HG02981 (cell line): ENCODE results near the gene SSMEM1.
"Not testable (repeated sequence)": the region's sequence is repeated elsewhere in the genome, so short reads cannot be mapped to it uniquely, and the experiment has no call there.

Experiments
- ATAC-seq: cut with Tn5 transposase; IDR thresholded peaks from one replicate; pipeline ENCODE4 v1.9.1; 2021; ENCODE audit warnings: mild to moderate bottlenecking, moderate library complexity; ENCODE audit not compliant: unreplicated experiment

SSMEM1 gene

DNA sequence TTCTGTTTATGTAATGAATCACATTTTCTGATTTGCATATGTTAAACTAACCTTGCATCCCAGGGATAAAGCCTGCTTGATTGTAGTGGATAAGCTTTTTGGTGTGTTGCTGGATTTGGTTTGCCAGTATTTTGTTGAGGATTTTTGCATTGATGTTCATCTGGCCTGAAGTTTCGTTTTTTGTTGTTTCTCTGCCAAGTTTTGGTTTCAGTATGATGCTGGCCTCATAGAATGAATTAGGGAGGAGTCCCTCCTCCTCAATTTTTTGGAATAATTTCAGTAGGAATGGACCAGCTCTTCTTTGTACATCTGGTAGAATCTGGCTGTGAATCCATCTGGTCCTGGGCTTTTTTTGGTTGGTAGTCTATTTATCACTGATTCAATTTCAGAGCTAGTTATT lies 35.8 kb downstream of the SSMEM1 start:
- ATAC-seq: not testable (repeated sequence)

DNA sequence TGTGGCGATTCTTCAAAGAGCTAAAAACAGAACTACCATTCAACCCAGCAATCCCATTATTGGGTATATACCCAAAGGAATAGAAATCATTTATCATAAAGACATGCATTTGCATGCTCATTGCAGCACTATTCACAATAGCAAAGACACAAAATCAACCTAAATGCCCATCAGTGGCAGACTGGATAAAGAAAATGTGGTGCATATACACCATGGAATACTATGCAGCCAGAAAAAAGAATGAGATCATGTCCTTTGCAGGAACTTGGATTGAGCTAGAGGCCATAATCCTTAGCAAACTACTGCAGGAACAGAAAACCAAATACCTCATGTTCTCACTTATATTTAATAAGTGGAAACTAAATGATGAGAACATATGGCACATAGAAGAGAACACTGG lies 38.8 kb downstream of the SSMEM1 start:
- not testable (repeated sequence) for ATAC-seq

DNA sequence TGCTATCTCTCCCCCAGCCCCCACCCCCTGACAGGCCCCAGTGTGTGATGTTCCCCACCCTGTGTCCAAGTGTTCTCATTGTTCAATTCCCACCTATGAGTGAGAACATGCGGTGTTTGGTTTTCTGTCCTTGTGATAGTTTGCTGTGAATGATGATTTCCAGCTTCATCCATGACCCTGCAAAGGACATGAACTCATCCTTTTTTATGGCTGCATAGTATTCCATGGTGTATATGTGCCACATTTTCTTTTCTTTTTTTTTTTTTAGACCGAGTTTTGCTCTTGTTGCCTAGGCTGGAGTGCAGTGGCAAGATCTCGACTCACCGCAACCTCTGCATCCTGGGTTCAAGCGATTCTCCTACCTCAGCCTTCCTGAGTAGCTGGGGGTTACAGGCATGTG lies 41.2 kb downstream of the SSMEM1 start:
- ATAC-seq: not testable (repeated sequence)

DNA sequence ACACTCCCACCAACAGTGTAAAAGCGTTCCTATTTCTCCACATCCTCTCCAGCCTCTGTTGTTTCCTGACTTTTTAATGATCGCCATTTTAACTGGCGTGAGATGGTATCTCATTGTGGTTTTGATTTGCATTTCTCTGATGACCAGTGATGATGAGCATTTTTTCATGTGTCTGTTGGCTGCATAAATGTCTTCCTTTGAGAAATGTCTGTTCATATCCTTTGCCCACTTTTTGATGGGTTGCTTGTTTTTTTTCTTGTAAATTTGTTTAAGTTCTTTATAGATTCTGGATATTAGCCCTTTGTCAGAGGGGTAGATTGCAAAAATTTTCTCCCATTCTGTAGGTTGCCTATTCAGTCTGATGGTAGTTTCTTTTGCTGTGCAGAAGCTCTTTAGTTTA lies 42.0 kb downstream of the SSMEM1 start:
- not testable (repeated sequence) for ATAC-seq

GRCh38 chr7:130254555-130254954 lies 46.9 kb downstream of the SSMEM1 start:
- ATAC-seq: no peak

GRCh38 chr7:130256704-130257103 lies 49.0 kb downstream of the SSMEM1 start:
- ATAC-seq: no peak

DNA sequence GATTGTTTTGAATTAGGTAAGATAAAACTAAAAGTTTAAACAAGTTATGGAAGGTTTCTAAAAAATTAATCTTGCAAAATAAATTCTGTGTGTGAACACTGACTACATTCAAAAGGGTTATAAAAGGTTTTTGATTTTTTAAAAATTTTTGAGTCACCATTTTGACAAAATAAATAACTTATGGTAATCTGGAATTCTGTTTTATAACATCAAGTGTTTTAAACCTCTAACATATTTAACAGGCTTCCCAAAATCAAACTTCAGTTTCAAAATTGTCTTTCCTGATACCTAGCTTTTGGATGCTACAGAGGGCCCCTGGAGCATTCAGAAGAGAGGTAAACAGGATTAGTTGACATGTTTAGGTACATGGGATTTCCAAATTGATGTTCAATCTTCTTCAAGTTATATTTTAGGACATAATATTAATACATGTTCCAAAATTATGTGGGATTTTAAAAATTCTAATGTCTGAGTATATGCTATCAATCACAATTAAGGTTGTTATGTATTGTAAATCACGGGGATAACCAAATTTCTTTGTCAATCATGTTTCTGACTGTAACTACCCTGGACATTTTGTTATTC lies 50.9 kb downstream of the SSMEM1 start:
- no peak for ATAC-seq

- no peak for ATAC-seq
These were observed 54.8 kb downstream of the SSMEM1 start for GRCh38 chr7:130262448-130262847.

GRCh38 chr7:130263130-130263529 lies 55.5 kb downstream of the SSMEM1 start:
- no peak for ATAC-seq
